T1000 (cell line): ENCODE data around the gene GRID2.

Experiments
- DNase-seq: peaks from one replicate; lab custom pipeline; 2025; ENCODE audit warnings: mixed read lengths; lab: John Stamatoyannopoulos, UW

GRID2 gene

DNA sequence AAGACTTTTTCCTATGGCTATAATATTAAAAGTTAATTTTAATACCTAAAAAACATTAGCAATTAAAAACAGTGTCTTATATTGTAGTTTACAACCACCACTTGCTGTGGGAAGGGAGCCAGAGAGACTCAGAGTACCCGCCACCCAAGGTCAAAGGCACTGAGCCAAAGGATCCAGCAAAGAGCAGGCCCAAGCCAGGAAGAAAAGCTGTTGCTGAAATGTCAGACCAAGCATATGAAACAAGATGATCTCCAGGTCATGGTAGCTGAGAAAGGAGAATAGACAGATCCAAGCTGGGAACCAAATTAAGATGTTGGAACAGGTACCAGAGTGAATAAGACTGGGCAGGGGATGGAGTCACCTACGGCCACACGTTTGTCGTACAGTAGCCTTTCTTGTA is 1506.0 kb downstream of the GRID2 start:
- DNase-seq: no peak

DNA sequence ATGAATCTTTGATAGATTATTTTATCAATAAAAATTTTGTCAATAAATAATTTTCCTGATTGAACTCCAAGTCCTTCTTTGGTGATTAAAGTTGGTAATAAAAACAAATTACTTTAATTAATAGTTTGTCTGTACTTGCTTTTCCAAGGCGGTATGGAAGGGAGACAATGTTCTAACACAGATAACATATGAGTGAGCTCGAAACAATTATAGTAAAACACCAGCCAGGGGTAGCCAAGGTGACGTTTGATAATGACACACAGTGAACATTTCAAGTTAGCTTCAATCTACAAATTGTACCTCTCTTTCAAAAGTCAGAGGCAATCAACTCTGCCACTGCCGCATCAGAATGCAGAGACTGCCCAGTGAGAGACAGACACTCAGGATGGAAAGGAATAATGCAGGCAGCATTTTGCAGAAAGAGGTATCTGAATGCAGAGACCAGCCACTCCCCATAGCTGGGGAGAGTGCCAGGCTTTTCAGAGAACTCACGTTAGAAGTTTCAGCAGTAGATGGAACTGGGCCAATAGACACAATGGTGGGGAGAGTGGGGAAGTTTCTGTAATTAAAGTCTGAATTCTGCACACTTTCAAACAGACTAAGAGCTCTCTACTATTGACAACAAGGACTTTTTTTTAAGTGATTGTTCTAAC is 1506.7 kb downstream of the GRID2 start:
- DNase-seq: no peak

- DNase-seq: no peak
Measured at GRCh38 chr4:93813092-93813491, 1509.3 kb downstream of the GRID2 start.

DNA sequence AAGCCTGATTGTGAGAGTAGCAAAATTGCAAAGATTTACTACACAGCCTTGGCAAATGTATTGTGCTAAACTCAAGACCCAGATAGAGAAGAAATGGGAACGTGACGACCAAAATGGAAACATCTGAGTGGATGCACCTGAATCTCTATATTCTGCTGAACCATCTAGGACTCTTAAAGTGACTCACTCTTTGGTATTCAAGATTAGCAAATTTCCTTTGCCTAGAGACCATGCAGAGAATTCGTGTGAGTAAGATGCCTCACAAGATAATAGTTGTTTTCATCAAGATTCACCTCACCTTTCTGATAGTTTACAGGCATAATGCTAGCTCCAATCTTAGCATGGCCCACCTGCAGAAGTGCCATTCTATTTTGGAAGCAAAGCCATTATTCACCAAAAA is 1510.4 kb downstream of the GRID2 start:
- DNase-seq: no peak

DNA sequence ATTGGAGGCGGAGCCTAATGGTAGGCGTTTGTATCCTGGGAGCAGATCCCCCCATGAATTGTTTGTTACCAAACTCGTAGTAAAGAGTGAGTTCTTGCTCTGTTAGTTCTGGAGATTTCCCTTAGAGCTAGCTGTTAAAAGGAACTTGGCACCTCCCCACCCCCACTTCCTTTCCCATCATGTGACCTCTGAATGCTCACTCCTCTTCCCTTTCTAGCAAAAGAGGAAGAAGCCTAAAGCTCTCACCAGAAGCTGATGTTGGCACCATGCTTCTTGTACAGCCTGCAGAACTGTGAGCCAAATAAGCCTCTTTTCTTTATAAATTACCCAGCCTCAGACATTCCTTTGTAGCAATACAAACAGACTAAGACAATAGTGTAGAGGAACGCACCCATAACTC is 1511.0 kb downstream of the GRID2 start:
- DNase-seq: no peak
